Stomach (tissue), 9 donors: ENCODE results near the gene RASGRP3. TPM values are rescaled to one million over a fixed set of nuclear protein-coding genes. Genes with fewer than 3 reads are reported as not detected.

Experiments used
- DNase-seq, 2 donors: peaks; one replicate each; pipeline versions ENCODE4 v3.0.0 to v3.0.0-alpha.2; 2013 to 2019
- H3K27ac ChIP-seq, 5 donors: fragments of 200-600 bp in 4 of 5; sonication (generic) in 4 of 5; one replicate each; pipeline ENCODE4 v1.5.1; 2013 to 2019; ENCODE audit warnings: mild to moderate bottlenecking in 1 of 5, moderate library complexity in 1 of 5
- H3K27me3 ChIP-seq, 3 donors: fragments of 200-600 bp; sonication (generic); one replicate each; pipeline ENCODE4 v1.5.1; 2017 to 2019; ENCODE audit warnings: mixed run types in 1 of 3
- H3K36me3 ChIP-seq, 4 donors: fragments of 200-600 bp; sonication (generic); 1 replicate in 3 of 4; 2 replicates in 1 of 4; pipeline ENCODE4 v1.5.1; 2016 to 2019
- H3K4me1 ChIP-seq, 4 donors: fragments of 200-600 bp; sonication (generic); one replicate each; pipeline ENCODE4 v1.5.1; 2016 to 2019
- H3K4me3 ChIP-seq, 4 donors: fragments of 200-600 bp; sonication (generic) in 3 of 4; one replicate each; pipeline ENCODE4 v1.5.1; 2016 to 2019; ENCODE audit warnings: mild to moderate bottlenecking in 1 of 4
- H3K9me3 ChIP-seq, 4 donors: fragments of 200-600 bp; sonication (generic); one replicate each; pipeline ENCODE4 v1.5.1; 2016 to 2019
- CTCF ChIP-seq, 7 experiments: fragments of 450-650 bp in 4 of 7; fragments of 200-600 bp in 3 of 7; sonication (generic) in 3 of 7; IDR thresholded peaks; one replicate each; pipeline ENCODE4 v1.5.1; 2016 to 2019; ENCODE audit warnings: antibody characterized with exemption in 7 of 7, control low read depth in 2 of 7, mild to moderate bottlenecking in 1 of 7
- EP300 ChIP-seq: sonication (generic); formaldehyde crosslinking; IDR thresholded peaks from one replicate; pipeline ENCODE4 v1.6.1; 2017; ENCODE audit warnings: antibody characterized with exemption
- POLR2A ChIP-seq, 4 donors: fragments of 450-650 bp; IDR thresholded peaks; one replicate each; pipeline ENCODE4 v1.6.1; 2016; ENCODE audit warnings: antibody characterized with exemption in 4 of 4, control low read depth in 2 of 4, mild to moderate bottlenecking in 1 of 4, moderate library complexity in 1 of 4
- POLR2AphosphoS5 ChIP-seq, 3 donors: sonication (generic); formaldehyde crosslinking; IDR thresholded peaks; one replicate each; pipeline ENCODE4 v1.6.1; 2016; ENCODE audit warnings: antibody characterized with exemption in 3 of 3
- WGBS, 5 donors: extraction: QIAGEN DNeasy Blood & Tissue Kit in 3 of 5; methylation state at CpG; one replicate each; pipeline versions ENCODE4 v1.1.5 to v1.1.7; 2013 to 2018; 5-methylcytosine and 5-hydroxymethylcytosine counted together
- intact Hi-C: fragments of 100-400 bp; cut with DNase I; formaldehyde crosslinking; loops from one replicate; pipeline ENCODE4 v1.15.1; 2023; ENCODE audit warnings: low total_unique reads
- polyA plus RNA-seq, 3 donors: library from polyadenylated mRNA; stranded (reverse); fragments of 200-250 nt; gene quantifications; one replicate each; pipeline ENCODE4 v1.2.3, GENCODE V29; 2013
- total RNA-seq, 5 donors: library from RNA; depleted of rRNA; stranded (reverse); fragments of >200 nt; gene quantifications; one replicate each; pipeline versions ENCODE4 v1.1.0 to v1.2.3, GENCODE V29; 2014 to 2016
- donor health status: healthy with polysubstance abuse.
- donor health status: Bipolar disorder and iron deficiency.
- donor health status: healthy.

RASGRP3 gene
- total and polyA plus RNA-seq, 8 donors: 0.29 to 51.3 (median 10.1) TPM

DNA sequence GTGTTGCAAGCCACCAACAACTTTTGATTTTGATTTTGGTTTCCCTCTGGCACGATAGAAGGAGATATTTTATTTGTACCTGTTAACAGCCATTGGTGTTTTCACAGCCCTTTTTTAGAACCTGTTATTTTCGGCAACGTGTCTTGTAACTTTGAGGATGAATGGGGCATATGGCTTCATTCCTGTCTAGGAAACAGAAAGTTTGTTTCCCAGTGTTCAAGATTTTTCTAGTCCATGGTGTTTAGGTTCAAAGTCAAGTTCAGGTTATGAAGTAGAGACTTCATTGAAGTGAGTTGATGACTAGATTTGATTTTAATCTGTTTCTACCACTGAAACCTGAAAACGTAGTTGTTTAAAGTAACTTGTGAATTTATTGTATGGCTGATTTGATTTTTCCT lies 343 bp downstream of the RASGRP3 start:
- DNase-seq: no peak
- Histone ChIP-seq H3K27ac (peak overlapping the region; percentile 83 to 90 (median 88)), H3K27me3 (no peaks in the 10 kb centered on the region), H3K9me3 (no peaks in the 10 kb centered on the region), H3K4me1 (peaks cover 9 to 39% (median 15%) of the 10 kb centered on the region in 4 donors), H3K36me3 (no peaks in the 10 kb centered on the region), H3K4me3 (peak overlapping the region; percentile 52 to 69 (median 64))
- intact Hi-C loops: no loop called here
- WGBS, 5 donors: 1 to 8% (median 3%) methylated on average over 4 of the region's 4 CpGs
- no peak for TF ChIP-seq POLR2AphosphoS5 (IDR thresholded peaks at IDR 0.05)
- no peak for TF ChIP-seq EP300
- no peak for TF ChIP-seq POLR2A (IDR thresholded peaks at IDR 0.05)
- TF ChIP-seq CTCF (IDR thresholded peaks at IDR 0.05): no peak

GRCh38 chr2:33477473-33478468 lies 1.3 kb downstream of the RASGRP3 start:
- WGBS, 5 donors: 56 to 68% (median 62%) methylated on average over 20 of the region's 20 CpGs
- DNase-seq: peak; percentile 33 to 49
- Histone ChIP-seq H3K4me3 (peak overlapping the region in 3 of 4 donors; percentile 52 to 69 (median 67)), H3K9me3 (no peaks in the 10 kb centered on the region), H3K36me3 (no peaks in the 10 kb centered on the region), H3K4me1 (peaks cover 9 to 39% (median 15%) of the 10 kb centered on the region in 4 donors), H3K27me3 (no peaks in the 10 kb centered on the region), H3K27ac (peak overlapping the region in 4 of 5 donors; percentile 85 to 90 (median 89))
- TF ChIP-seq POLR2A (IDR thresholded peaks at IDR 0.05) (no peak), EP300 (no peak), CTCF (IDR thresholded peaks at IDR 0.05) (no peak), POLR2AphosphoS5 (IDR thresholded peaks at IDR 0.05) (no peak)
- intact Hi-C loops: no loop called here

GRCh38 chr2:33478968-33479731 lies 2.7 kb downstream of the RASGRP3 start:
- no peaks in the 10 kb centered on the region for H3K27me3 ChIP-seq
- intact Hi-C loops: no loop called here
- peaks cover 9 to 46% (median 18%) of the 10 kb centered on the region in 4 donors for H3K4me1 ChIP-seq
- H3K27ac ChIP-seq: peak overlapping the region in 3 of 5 donors; percentile 3 to 88 (median 26)
- no peak for TF ChIP-seq EP300
- TF ChIP-seq POLR2A (IDR thresholded peaks at IDR 0.05): no peak
- TF ChIP-seq POLR2AphosphoS5 (IDR thresholded peaks at IDR 0.05): no peak
- no peak for TF ChIP-seq CTCF (IDR thresholded peaks at IDR 0.05)
- DNase-seq: peak in 1 of 2 donors; percentile 13
- H3K4me3 ChIP-seq: no peak overlapping the region
- WGBS, 5 donors: 59 to 74% (median 64%) methylated on average over 9 of the region's 9 CpGs
- no peaks in the 10 kb centered on the region for H3K36me3 ChIP-seq
- H3K9me3 ChIP-seq: no peaks in the 10 kb centered on the region

DNA sequence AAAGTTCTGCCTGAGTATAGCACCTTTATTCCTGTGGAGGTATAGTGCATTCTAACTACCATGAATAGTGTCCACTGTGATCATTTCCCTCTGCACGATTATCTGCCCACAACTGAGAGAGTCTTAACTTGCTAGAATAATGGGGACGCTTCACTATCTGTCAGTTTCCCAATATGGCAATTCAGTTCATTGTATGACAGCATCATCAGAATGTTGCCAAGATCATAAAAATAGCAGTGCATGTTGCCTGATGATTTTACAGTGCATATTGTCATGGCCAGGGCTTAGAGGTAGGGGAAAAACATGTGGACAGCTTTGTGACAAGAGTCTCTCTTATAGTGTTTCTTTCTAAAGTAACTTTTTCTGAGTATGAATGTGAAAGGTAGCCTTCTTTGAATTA lies 6.1 kb downstream of the RASGRP3 start:
- Histone ChIP-seq H3K9me3 (peaks cover 0 to 8% (median 4%) of the 10 kb centered on the region in 4 donors), H3K36me3 (no peaks in the 10 kb centered on the region), H3K27ac (no peak overlapping the region), H3K4me1 (peaks cover 0 to 28% (median 10%) of the 10 kb centered on the region in 4 donors), H3K4me3 (no peak overlapping the region), H3K27me3 (no peaks in the 10 kb centered on the region)
- no peak for DNase-seq
- TF ChIP-seq POLR2A (IDR thresholded peaks at IDR 0.05) (no peak), EP300 (no peak), POLR2AphosphoS5 (IDR thresholded peaks at IDR 0.05) (no peak), CTCF (IDR thresholded peaks at IDR 0.05) (no peak)
- 76 to 87% (median 83%) methylated on average over 2 of the region's 2 CpGs for WGBS, 5 donors
- intact Hi-C loops: no loop called here
